Neural cell (in vitro differentiated cells): ENCODE results near the gene ONECUT1. TPM values are rescaled to one million over a fixed set of nuclear protein-coding genes. Genes with fewer than 3 reads are reported as not detected.

Source experiments
- H2AFZ ChIP-seq: fragments of 200-600, 300-800 bp; sonication (generic), shearing (Covaris generic); 2 replicates; pipeline ENCODE4 v1.6.0; 2014; ENCODE audit warnings: low read depth, mild to moderate bottlenecking, antibody characterized with exemption, low read length, moderate library complexity
- H3F3A ChIP-seq: fragments of 200-600 bp; shearing (Covaris generic); 2 replicates; pipeline ENCODE4 v1.6.1; 2016; ENCODE audit warnings: mild to moderate bottlenecking, moderate library complexity, mixed read lengths, antibody characterized with exemption, low read length; ENCODE audit not compliant: insufficient read depth, poor library complexity, severe bottlenecking
- H3K27ac ChIP-seq: fragments of 200-600, 300-800 bp; sonication (generic), shearing (Covaris generic); 2 replicates; pipeline ENCODE4 v1.5.1; 2014; ENCODE audit warnings: mild to moderate bottlenecking, low read length, moderate library complexity
- H3K27me3 ChIP-seq: fragments of 300-800, 200-600 bp; sonication (generic), shearing (Covaris generic); 2 replicates; pipeline ENCODE4 v1.6.0; 2014; ENCODE audit warnings: mild to moderate bottlenecking, low read depth, low read length, moderate library complexity; ENCODE audit not compliant: insufficient read depth
- H3K36me3 ChIP-seq: fragments of 300-800, 200-600 bp; sonication (generic), shearing (Covaris generic); 2 replicates; pipeline ENCODE4 v1.5.1; 2014; ENCODE audit warnings: mild to moderate bottlenecking, antibody characterized with exemption, low read length, moderate library complexity; ENCODE audit not compliant: insufficient read depth
- H3K4me2 ChIP-seq: fragments of 300-800, 200-600 bp; sonication (generic), shearing (Covaris generic); 2 replicates; pipeline ENCODE4 v1.6.0; 2014; ENCODE audit warnings: mild to moderate bottlenecking, low read length
- H3K4me3 ChIP-seq: fragments of 300-800, 200-600 bp; sonication (generic), shearing (Covaris generic); 2 replicates; pipeline ENCODE4 v1.5.1; 2014; ENCODE audit warnings: mild to moderate bottlenecking, low read length, moderate library complexity
- H3K79me2 ChIP-seq: fragments of 200-600 bp; shearing (Covaris generic); replicated peaks from 2 replicates; pipeline ENCODE4 v1.6.0; 2014; ENCODE audit warnings: mild to moderate bottlenecking, low read length, moderate library complexity; ENCODE audit not compliant: insufficient read depth
- H3K9ac ChIP-seq: fragments of 300-800, 200-600 bp; sonication (generic), shearing (Covaris generic); 2 replicates; pipeline ENCODE4 v1.6.1; 2016; ENCODE audit warnings: mild to moderate bottlenecking, low read length, mixed read lengths
- H3K9me2 ChIP-seq: fragments of 200-600 bp; shearing (Covaris generic); 2 replicates; pipeline ENCODE4 v1.6.1; 2016; ENCODE audit warnings: mild to moderate bottlenecking, low read length, mixed read lengths; ENCODE audit not compliant: insufficient read depth
- H3K9me3 ChIP-seq: fragments of 200-600, 300-800 bp; sonication (generic), shearing (Covaris generic); 2 replicates; pipeline ENCODE4 v1.6.1; 2016; ENCODE audit warnings: mild to moderate bottlenecking, mixed run types, low read length, moderate library complexity, mixed read lengths
- H4K20me1 ChIP-seq: fragments of 200-600 bp; shearing (Covaris generic); 2 replicates; pipeline ENCODE4 v1.6.1; 2016; ENCODE audit warnings: mild to moderate bottlenecking, mixed run types; ENCODE audit not compliant: insufficient read depth
- CTCF ChIP-seq: fragments of 450-650 bp; IDR thresholded peaks from 2 replicates; pipeline ENCODE4 v1.5.1; 2014; ENCODE audit warnings: antibody characterized with exemption, mild to moderate bottlenecking, moderate library complexity; ENCODE audit not compliant: poor library complexity, severe bottlenecking
- EP300 ChIP-seq: fragments of 450-650 bp; conservative IDR thresholded peaks from 2 replicates; pipeline ENCODE4 v1.6.1; 2014; ENCODE audit warnings: antibody characterized with exemption, mild to moderate bottlenecking, moderate library complexity; ENCODE audit not compliant: poor library complexity, severe bottlenecking
- EZH2 ChIP-seq: fragments of 200-600, 300-800 bp; shearing (Covaris generic), sonication (generic); IDR thresholded peaks from 2 replicates; pipeline ENCODE4 v1.6.1; 2014; ENCODE audit warnings: antibody characterized with exemption, low read length, borderline replicate concordance, mild to moderate bottlenecking; ENCODE audit not compliant: insufficient read depth, poor library complexity, severe bottlenecking
- MXI1 ChIP-seq: fragments of 450-650 bp; conservative IDR thresholded peaks from 2 replicates; pipeline ENCODE4 v1.6.1; 2014; ENCODE audit warnings: antibody characterized with exemption, mild to moderate bottlenecking; ENCODE audit not compliant: poor library complexity, severe bottlenecking
- POLR2AphosphoS5 ChIP-seq: IDR thresholded peaks from 2 replicates; pipeline ENCODE4 v1.6.1; 2012
- RAD21 ChIP-seq: fragments of 450-650 bp; conservative IDR thresholded peaks from 2 replicates; pipeline ENCODE4 v1.6.1; 2014; ENCODE audit warnings: antibody characterized with exemption, mild to moderate bottlenecking, moderate library complexity
- REST ChIP-seq: IDR thresholded peaks from 2 replicates; pipeline ENCODE4 v1.6.1; 2012; ENCODE audit warnings: borderline replicate concordance
- SMC3 ChIP-seq: fragments of 450-650 bp; conservative IDR thresholded peaks from 2 replicates; pipeline ENCODE4 v1.6.1; 2014; ENCODE audit warnings: antibody characterized with exemption, mild to moderate bottlenecking, moderate library complexity; ENCODE audit not compliant: poor library complexity
- TAF1 ChIP-seq: IDR thresholded peaks from 2 replicates; pipeline ENCODE4 v1.6.1; 2012; ENCODE audit warnings: low read depth
- polyA plus RNA-seq: library from polyadenylated mRNA; depleted of rRNA; stranded (reverse); fragments of >200 nt; gene quantifications from 2 replicates; pipeline ENCODE4 v1.2.3, GENCODE V29; 2014

Gene ONECUT1
- polyA plus RNA-seq, 1 donor from 2014 or later = 1.2 TPM

- H3K79me2 ChIP-seq = no peaks in the 10 kb centered on the region
- no peaks in the 10 kb centered on the region for H3K36me3 ChIP-seq
- no peaks in the 10 kb centered on the region for H3K9me2 ChIP-seq
- no peaks in the 10 kb centered on the region for H3K27me3 ChIP-seq
- no peaks in the 10 kb centered on the region for H4K20me1 ChIP-seq
- H3K4me2 ChIP-seq = no peak overlapping the region
- no peaks in the 10 kb centered on the region for H3F3A ChIP-seq
- no peak overlapping the region for H2AFZ ChIP-seq
- TF ChIP-seq REST (no peak), TAF1 (no peak), POLR2AphosphoS5 (no peak), EZH2 (no peak), MXI1 (no peak), CTCF (no peak), SMC3 (no peak), EP300 (no peak), RAD21 (no peak)
- H3K9ac ChIP-seq = no peak overlapping the region
- H3K27ac ChIP-seq = no peak overlapping the region
- H3K4me3 ChIP-seq = no peak overlapping the region
- no peaks in the 10 kb centered on the region for H3K9me3 ChIP-seq
Observed at GRCh38 chr15:52731732-52732470, 58.2 kb downstream of the ONECUT1 start.

GRCh38 chr15:52731004-52731403, 59.1 kb downstream of the ONECUT1 start:
- Histone ChIP-seq H3K9me2 (no peaks in the 10 kb centered on the region), H3K4me3 (no peak overlapping the region), H3F3A (no peaks in the 10 kb centered on the region), H3K9ac (no peak overlapping the region), H3K9me3 (no peaks in the 10 kb centered on the region), H2AFZ (no peak overlapping the region), H4K20me1 (no peaks in the 10 kb centered on the region), H3K4me2 (no peak overlapping the region), H3K79me2 (no peaks in the 10 kb centered on the region), H3K27ac (no peak overlapping the region), H3K27me3 (no peaks in the 10 kb centered on the region), H3K36me3 (no peaks in the 10 kb centered on the region)
- no peak for TF ChIP-seq TAF1
- TF ChIP-seq EP300 = no peak
- TF ChIP-seq REST = no peak
- no peak for TF ChIP-seq CTCF
- TF ChIP-seq RAD21 = no peak
- no peak for TF ChIP-seq SMC3
- no peak for TF ChIP-seq POLR2AphosphoS5
- TF ChIP-seq EZH2 = no peak
- TF ChIP-seq MXI1 = no peak
